Measurements from ENCODE around the gene S100A7.

- TF ChIP-seq CTCF (IDR thresholded peaks at IDR 0.05) (no peak), ZFX (IDR thresholded peaks at IDR 0.05; ENCODE audit: borderline replicate concordance) (no peak)
Observed at GRCh38 chr1:153434746-153435455, 25.6 kb downstream of the S100A7 start.
